GM13977 (cell line): ENCODE measurements around the gene NLRP1.

Experiments
- DNase-seq: peaks from one replicate; pipeline ENCODE4 v3.0.0; 2012; ENCODE audit warnings: low spot score
- CTCF ChIP-seq: IDR thresholded peaks from 2 replicates; pipeline ENCODE4 v1.5.1; 2012; ENCODE audit warnings: mild to moderate bottlenecking, control low read depth; ENCODE audit not compliant: insufficient read depth; ENCODE audit errors: extremely low read depth, missing control alignments
- in situ Hi-C: fragments of 300-500 bp; cut with MboI; formaldehyde crosslinking; loops from one replicate; pipeline ENCODE4 v1.12.0; 2022; ENCODE audit warnings: low sequenced_read_pairs, low pct_unique_long_range_greater_than_20kb, mixed read lengths, inconsistent platforms; ENCODE audit not compliant: unreplicated experiment

NLRP1 gene

GRCh38 chr17:5545051-5545987 is 39.0 kb downstream of the NLRP1 start:
- no peak for DNase-seq
- TF ChIP-seq CTCF = no peak
- in situ Hi-C loops = no loop called here

DNA sequence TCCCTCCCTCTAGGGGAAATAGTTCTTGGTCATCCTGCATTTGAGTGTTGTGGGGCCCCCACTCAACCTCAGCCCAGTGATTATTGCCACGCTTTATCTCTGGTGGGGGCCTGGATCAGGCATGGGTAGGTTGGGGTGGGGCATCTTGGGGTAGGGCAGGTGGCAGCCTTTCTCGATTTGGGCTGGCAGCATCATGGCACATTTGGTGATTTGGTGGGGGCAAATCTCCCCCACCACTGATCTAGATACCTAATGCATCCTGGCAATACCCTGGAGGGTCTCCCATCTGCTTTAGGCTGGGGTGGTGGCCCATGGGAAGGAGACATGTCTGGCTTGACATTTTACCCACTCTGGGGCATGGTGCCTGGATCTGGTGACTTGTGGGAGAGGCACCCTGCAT is 40.2 kb downstream of the NLRP1 start:
- in situ Hi-C loops = no loop called here
- no peak for TF ChIP-seq CTCF
- no peak for DNase-seq

GRCh38 chr17:5541610-5542202 is 42.6 kb downstream of the NLRP1 start:
- no peak for DNase-seq
- TF ChIP-seq CTCF = no peak
- in situ Hi-C loops = no loop called here

- no peak for TF ChIP-seq CTCF
- no peak for DNase-seq
- in situ Hi-C loops = no loop called here
Observed at GRCh38 chr17:5540321-5540720, 44.0 kb downstream of the NLRP1 start.

GRCh38 chr17:5539286-5539685 is 45.0 kb downstream of the NLRP1 start:
- no peak for TF ChIP-seq CTCF
- in situ Hi-C loops = no loop called here
- no peak for DNase-seq

- in situ Hi-C loops = no loop called here
- TF ChIP-seq CTCF = no peak
- no peak for DNase-seq
Observed at GRCh38 chr17:5536866-5537650, 47.3 kb downstream of the NLRP1 start.
